Metanephros (tissue), 1 donor: ENCODE results near the gene DNAH5. TPM values are rescaled to one million over a fixed set of nuclear protein-coding genes. Genes with fewer than 3 reads are reported as not detected.

Experiments used
- total RNA-seq: library from RNA; depleted of rRNA; stranded (reverse); fragments of >200 nt; gene quantifications from one replicate; pipeline ENCODE4 v1.2.3, GENCODE V29; 2014

The DNAH5 gene, protein sequence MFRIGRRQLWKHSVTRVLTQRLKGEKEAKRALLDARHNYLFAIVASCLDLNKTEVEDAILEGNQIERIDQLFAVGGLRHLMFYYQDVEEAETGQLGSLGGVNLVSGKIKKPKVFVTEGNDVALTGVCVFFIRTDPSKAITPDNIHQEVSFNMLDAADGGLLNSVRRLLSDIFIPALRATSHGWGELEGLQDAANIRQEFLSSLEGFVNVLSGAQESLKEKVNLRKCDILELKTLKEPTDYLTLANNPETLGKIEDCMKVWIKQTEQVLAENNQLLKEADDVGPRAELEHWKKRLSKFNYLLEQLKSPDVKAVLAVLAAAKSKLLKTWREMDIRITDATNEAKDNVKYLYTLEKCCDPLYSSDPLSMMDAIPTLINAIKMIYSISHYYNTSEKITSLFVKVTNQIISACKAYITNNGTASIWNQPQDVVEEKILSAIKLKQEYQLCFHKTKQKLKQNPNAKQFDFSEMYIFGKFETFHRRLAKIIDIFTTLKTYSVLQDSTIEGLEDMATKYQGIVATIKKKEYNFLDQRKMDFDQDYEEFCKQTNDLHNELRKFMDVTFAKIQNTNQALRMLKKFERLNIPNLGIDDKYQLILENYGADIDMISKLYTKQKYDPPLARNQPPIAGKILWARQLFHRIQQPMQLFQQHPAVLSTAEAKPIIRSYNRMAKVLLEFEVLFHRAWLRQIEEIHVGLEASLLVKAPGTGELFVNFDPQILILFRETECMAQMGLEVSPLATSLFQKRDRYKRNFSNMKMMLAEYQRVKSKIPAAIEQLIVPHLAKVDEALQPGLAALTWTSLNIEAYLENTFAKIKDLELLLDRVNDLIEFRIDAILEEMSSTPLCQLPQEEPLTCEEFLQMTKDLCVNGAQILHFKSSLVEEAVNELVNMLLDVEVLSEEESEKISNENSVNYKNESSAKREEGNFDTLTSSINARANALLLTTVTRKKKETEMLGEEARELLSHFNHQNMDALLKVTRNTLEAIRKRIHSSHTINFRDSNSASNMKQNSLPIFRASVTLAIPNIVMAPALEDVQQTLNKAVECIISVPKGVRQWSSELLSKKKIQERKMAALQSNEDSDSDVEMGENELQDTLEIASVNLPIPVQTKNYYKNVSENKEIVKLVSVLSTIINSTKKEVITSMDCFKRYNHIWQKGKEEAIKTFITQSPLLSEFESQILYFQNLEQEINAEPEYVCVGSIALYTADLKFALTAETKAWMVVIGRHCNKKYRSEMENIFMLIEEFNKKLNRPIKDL (N-terminal part only)
- total RNA-seq = 3.2 TPM

DNA sequence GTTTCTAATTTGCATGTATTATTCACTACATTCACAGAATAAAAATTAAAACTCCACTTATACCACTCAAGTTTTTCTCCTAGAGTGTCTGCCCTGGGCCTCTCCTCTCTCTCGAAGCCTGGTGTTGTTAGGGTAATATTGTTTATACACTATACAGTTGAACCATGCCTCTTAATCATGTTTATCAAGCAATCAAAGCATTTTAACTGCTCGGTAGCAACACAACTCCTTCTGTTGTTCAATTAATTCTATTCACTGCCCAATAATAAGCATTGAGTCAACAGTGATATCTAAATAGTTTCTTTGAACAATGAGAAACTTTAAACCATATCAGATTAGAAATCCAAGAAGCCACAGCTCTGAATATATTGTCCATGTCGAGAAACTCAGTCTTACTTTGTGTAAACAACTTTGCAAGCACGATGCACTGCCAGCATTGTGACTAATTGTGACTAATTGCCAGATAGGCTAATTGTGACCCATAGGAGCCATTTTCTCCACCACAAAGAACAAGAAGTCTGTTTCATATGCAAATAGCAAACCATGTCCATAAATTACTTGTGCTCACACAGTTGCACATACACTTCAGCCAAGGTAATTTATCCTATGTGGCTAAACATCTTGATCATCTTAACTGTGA is at the start of gene DNAH5:
DNAH5 (minus strand) TSS at position 129 of the 640 bp plus-strand sequence. CDS start 250 bp downstream, outside the sequence.

Other genes starting within 250 kb of the DNAH5 start
- 239 TPM for gene TRIO, start 198.7 kb upstream of the DNAH5 start, total RNA-seq